Measurements from ENCODE around the gene RRBP1.
"Not testable (repeated sequence)": the region's sequence is repeated elsewhere in the genome, so short reads cannot be mapped to it uniquely, and the experiment has no call there.

The RRBP1 gene

GRCh38 chr20:17662333-17663039 is 19.6 kb downstream of the RRBP1 start:
- DNase-seq, result no peak

GRCh38 chr20:17661121-17661744 is 20.8 kb downstream of the RRBP1 start:
- DNase-seq, result no peak

- no peak for DNase-seq
Observed at GRCh38 chr20:17660667-17661066, 21.4 kb downstream of the RRBP1 start.

GRCh38 chr20:17659801-17660200 is 22.2 kb downstream of the RRBP1 start:
- DNase-seq, result no peak

GRCh38 chr20:17659344-17659743 is 22.7 kb downstream of the RRBP1 start:
- DNase-seq, result not testable (repeated sequence)

- no peak for DNase-seq
Observed at GRCh38 chr20:17658648-17658993, 23.4 kb downstream of the RRBP1 start.

GRCh38 chr20:17657898-17658647 is 24.0 kb downstream of the RRBP1 start:
- DNase-seq, result no peak

GRCh38 chr20:17657079-17657825 is 24.8 kb downstream of the RRBP1 start:
- no peak for DNase-seq

- DNase-seq, result no peak
Observed at GRCh38 chr20:17655865-17656479, 26.1 kb downstream of the RRBP1 start.

GRCh38 chr20:17655286-17655651 is 26.8 kb downstream of the RRBP1 start:
- DNase-seq, result no peak

GRCh38 chr20:17654649-17655285 is 27.3 kb downstream of the RRBP1 start:
- DNase-seq, result no peak

- DNase-seq, result no peak
Observed at GRCh38 chr20:17653835-17654648, 28.0 kb downstream of the RRBP1 start.

- no peak for DNase-seq
Observed at GRCh38 chr20:17652411-17652810, 29.6 kb downstream of the RRBP1 start.

- DNase-seq, result no peak
Observed at GRCh38 chr20:17651760-17652388, 30.2 kb downstream of the RRBP1 start.

GRCh38 chr20:17651129-17651759 is 30.8 kb downstream of the RRBP1 start:
- DNase-seq, result no peak

- no peak for DNase-seq
Observed at GRCh38 chr20:17650301-17651128, 31.5 kb downstream of the RRBP1 start.

- no peak for DNase-seq
Observed at GRCh38 chr20:17648791-17649730, 33.0 kb downstream of the RRBP1 start.

- DNase-seq, result no peak
Observed at GRCh38 chr20:17648315-17648646, 33.8 kb downstream of the RRBP1 start.
